GM12874 (cell line): ENCODE measurements around the gene CTNNA2.

Experiments
- TF ChIP-seq, protein P1 (sequence below): IDR thresholded peaks from 2 replicates; pipeline ENCODE4 v1.5.1; 2011; ENCODE audit warnings: low read depth, mild to moderate bottlenecking, control low read depth, low read length, moderate library complexity; ENCODE audit not compliant: insufficient read depth

The CTNNA2 gene

DNA sequence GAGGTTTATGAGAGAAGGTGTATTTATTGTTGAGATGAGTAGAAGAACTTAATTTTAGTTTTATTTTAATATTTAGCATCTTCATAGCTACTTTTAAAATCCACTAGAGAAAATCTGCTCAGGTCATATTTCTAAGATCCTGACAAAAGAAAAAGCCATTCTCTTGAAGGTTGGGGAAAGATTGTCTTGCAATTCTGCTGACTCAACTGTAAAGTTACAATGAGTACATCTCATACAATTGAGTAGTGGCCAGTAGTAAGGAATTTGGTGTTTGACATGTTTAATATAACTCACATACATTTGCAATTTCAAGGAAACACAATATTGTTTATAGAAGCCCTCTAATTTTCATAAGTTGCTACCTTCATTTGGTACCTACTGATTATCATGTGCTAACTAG, 447.2 kb downstream of the CTNNA2 start:
- TF ChIP-seq, protein P1, sequence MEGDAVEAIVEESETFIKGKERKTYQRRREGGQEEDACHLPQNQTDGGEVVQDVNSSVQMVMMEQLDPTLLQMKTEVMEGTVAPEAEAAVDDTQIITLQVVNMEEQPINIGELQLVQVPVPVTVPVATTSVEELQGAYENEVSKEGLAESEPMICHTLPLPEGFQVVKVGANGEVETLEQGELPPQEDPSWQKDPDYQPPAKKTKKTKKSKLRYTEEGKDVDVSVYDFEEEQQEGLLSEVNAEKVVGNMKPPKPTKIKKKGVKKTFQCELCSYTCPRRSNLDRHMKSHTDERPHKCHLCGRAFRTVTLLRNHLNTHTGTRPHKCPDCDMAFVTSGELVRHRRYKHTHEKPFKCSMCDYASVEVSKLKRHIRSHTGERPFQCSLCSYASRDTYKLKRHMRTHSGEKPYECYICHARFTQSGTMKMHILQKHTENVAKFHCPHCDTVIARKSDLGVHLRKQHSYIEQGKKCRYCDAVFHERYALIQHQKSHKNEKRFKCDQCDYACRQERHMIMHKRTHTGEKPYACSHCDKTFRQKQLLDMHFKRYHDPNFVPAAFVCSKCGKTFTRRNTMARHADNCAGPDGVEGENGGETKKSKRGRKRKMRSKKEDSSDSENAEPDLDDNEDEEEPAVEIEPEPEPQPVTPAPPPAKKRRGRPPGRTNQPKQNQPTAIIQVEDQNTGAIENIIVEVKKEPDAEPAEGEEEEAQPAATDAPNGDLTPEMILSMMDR, result no peak

DNA sequence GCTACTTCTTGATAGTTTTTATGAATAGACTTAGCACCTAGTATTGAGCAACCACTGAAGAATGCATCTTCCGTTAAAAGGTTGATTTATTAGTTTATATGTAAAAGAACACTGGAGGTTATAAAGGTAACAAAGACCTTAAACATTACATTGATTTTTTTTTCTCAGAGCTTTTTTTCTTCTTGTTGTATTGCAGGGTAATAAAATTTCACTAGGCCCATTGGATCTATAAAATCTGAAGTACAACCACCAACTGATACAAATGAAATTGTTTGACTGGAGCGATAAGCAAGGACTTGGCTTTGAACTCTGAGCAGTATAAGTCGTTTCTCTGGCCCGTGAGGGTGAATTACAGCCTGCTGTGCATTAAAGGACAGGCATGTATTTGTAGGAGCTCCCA, 447.7 kb downstream of the CTNNA2 start:
- TF ChIP-seq, protein P1, result no peak

- TF ChIP-seq, protein P1, result no peak
Measured at GRCh38 chr2:79964966-79965365, 452.1 kb downstream of the CTNNA2 start.

- TF ChIP-seq, protein P1, result no peak
Measured at GRCh38 chr2:79966369-79966768, 453.5 kb downstream of the CTNNA2 start.

- TF ChIP-seq, protein P1, result no peak
Measured at GRCh38 chr2:79966882-79967281, 454.0 kb downstream of the CTNNA2 start.

- TF ChIP-seq, protein P1, result no peak
Measured at GRCh38 chr2:79971807-79972206, 459.0 kb downstream of the CTNNA2 start.

DNA sequence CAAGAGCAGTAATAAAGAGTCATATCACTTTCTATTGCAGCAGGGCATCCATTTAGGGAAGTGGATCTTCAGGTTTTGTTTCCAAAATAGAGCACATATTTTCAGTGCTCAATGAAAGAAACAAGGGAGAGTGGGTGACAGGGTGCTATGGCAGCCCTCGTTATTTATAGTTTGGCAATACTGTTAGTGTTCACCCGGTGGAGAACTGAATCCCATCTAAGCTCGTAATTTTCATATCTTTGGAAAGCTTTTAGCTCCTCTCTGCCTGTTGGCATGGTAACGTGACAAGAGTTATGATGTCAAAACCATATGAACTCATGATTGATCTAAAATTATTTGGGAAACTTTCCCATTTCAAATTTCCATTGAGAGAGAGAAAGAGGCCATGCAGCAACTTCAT, 459.8 kb downstream of the CTNNA2 start:
- TF ChIP-seq, protein P1, result no peak
